HepG2 (cell line): ENCODE measurements around the gene STX4. TPM values are rescaled to one million over a fixed set of nuclear protein-coding genes. Genes with fewer than 3 reads are reported as not detected.
A peak's percentile ranks its signal among the peaks of the same experiment; 100 is the strongest.

ENCODE experiments used
- HBP1 ChIP-seq: IDR thresholded peaks from 2 replicates; pipeline ENCODE4 v1.6.1; 2016; ENCODE audit warnings: low read depth, control low read depth
- HDAC6 ChIP-seq: fragments of 200-600 bp; sonication (generic); IDR thresholded peaks from 2 replicates; pipeline ENCODE4 v1.7.0; 2017; ENCODE audit warnings: mild to moderate bottlenecking, antibody characterized with exemption, low read length, low read depth
- MXD4 ChIP-seq: IDR thresholded peaks from 2 replicates; pipeline ENCODE4 v1.6.1; 2016; ENCODE audit warnings: mild to moderate bottlenecking, missing biosample characterization, missing genetic modification reagents
- NFE2L1 ChIP-seq: sonication (generic); formaldehyde crosslinking; IDR thresholded peaks from 2 replicates; pipeline ENCODE4 v1.4.0; 2020; ENCODE audit warnings: missing genetic modification reagents, mild to moderate bottlenecking, borderline replicate concordance
- ONECUT2 ChIP-seq: sonication (generic); formaldehyde crosslinking; IDR thresholded peaks from 2 replicates; pipeline ENCODE4 v1.4.0; 2020; ENCODE audit warnings: missing genetic modification reagents
- PHB2 ChIP-seq: fragments of 450-650 bp; IDR thresholded peaks from 2 replicates; pipeline ENCODE4 v1.6.1; 2018; ENCODE audit not compliant: partially characterized antibody
- SKIL ChIP-seq: sonication (generic); formaldehyde crosslinking; IDR thresholded peaks from 2 replicates; pipeline ENCODE4 v1.8.0; 2022; ENCODE audit warnings: missing genetic modification reagents, mild to moderate bottlenecking, moderate library complexity, borderline replicate concordance
- STAT5B ChIP-seq: sonication (generic); formaldehyde crosslinking; IDR thresholded peaks from 2 replicates; pipeline ENCODE4 v1.4.0; 2020; ENCODE audit warnings: missing genetic modification reagents
- THAP11 ChIP-seq: IDR thresholded peaks from 2 replicates; pipeline ENCODE4 v1.6.1; 2016; ENCODE audit warnings: missing biosample characterization, missing genetic modification reagents
- WIZ ChIP-seq: sonication (generic); formaldehyde crosslinking; IDR thresholded peaks from 2 replicates; pipeline ENCODE4 v1.5.1; 2020; ENCODE audit warnings: mild to moderate bottlenecking, missing genetic modification reagents
- ZNF446 ChIP-seq: sonication (generic); formaldehyde crosslinking; IDR thresholded peaks from 2 replicates; pipeline ENCODE4 v1.5.0; 2020; ENCODE audit warnings: mild to moderate bottlenecking, missing genetic modification reagents
- ZNF557 ChIP-seq: sonication (generic); formaldehyde crosslinking; IDR thresholded peaks from 2 replicates; pipeline ENCODE4 v1.4.0; 2020; ENCODE audit warnings: missing genetic modification reagents
- ZNF605 ChIP-seq: sonication (generic); formaldehyde crosslinking; IDR thresholded peaks from 2 replicates; pipeline ENCODE4 v1.8.0; 2022; ENCODE audit warnings: mild to moderate bottlenecking, missing genetic modification reagents
- ZNF777 ChIP-seq: sonication (generic); formaldehyde crosslinking; IDR thresholded peaks from 2 replicates; pipeline ENCODE4 v1.4.0; 2020; ENCODE audit warnings: missing genetic modification reagents
- ZNF800 ChIP-seq: sonication (generic); formaldehyde crosslinking; IDR thresholded peaks from 2 replicates; pipeline ENCODE4 v1.4.0; 2020; ENCODE audit warnings: missing genetic modification reagents
- polyA plus RNA-seq, 8 experiments: library from polyadenylated mRNA; depleted of rRNA in 3 of 8; stranded (reverse) in 7 of 8; unstranded in 1 of 8; fragments of >200 nt; fragmentation: Illumina TruSeq in 4 of 8; extraction: Trizol in 4 of 8; gene quantifications; 2 replicates each; pipeline versions ENCODE4 v1.2.1 to v1.2.3, GENCODE V29; 2011 to 2016; ENCODE audit warnings: low read depth in 4 of 8, missing spikeins in 1 of 8, mixed read lengths in 1 of 8; ENCODE audit not compliant: insufficient read depth in 1 of 8
- total RNA-seq, 5 experiments: library from RNA; depleted of rRNA; stranded (reverse); fragments of >200 nt; fragmentation: Illumina TruSeq; extraction: Trizol; gene quantifications; 2 replicates each; pipeline ENCODE4 v1.2.3, GENCODE V29; 2016; ENCODE audit warnings: low read depth in 1 of 5
- TF ChIP-seq, protein P1 (sequence below): sonication (generic); formaldehyde crosslinking; IDR thresholded peaks from 2 replicates; pipeline ENCODE4 v1.9.0; 2021; ENCODE audit warnings: missing genetic modification reagents, borderline replicate concordance
- TF ChIP-seq, protein P2 (sequence below): sonication (generic); formaldehyde crosslinking; conservative IDR thresholded peaks from 2 replicates; pipeline ENCODE4 v1.5.0; 2020; ENCODE audit warnings: missing genetic modification reagents
- TF ChIP-seq, protein P3 (sequence below): IDR thresholded peaks from 2 replicates; pipeline ENCODE4 v1.6.1; 2016; ENCODE audit warnings: missing compliant biosample characterization, missing genetic modification reagents, borderline replicate concordance

Gene STX4
- total and polyA plus RNA-seq, 2 of the 13 experiments (the other 11 are each of a cell fraction or from before 2014, with no cell fraction given) = 29.2 to 34.6 TPM

- TF ChIP-seq ONECUT2 (CRISPR knock-in tag) (no peak), PHB2 (no peak), MXD4 (CRISPR knock-in tag) (peak; percentile 94), ZNF446 (CRISPR knock-in tag) (no peak), NFE2L1 (CRISPR knock-in tag) (no peak), SKIL (CRISPR knock-in tag) (no peak; the same call in 1 of the 2 replicates), ZNF557 (CRISPR knock-in tag) (peak; percentile 12; the same call in 1 of the 2 replicates), HDAC6 (no peak), ZNF777 (CRISPR knock-in tag) (peak; percentile 75), ZNF800 (CRISPR knock-in tag) (no peak), WIZ (CRISPR knock-in tag) (peak; percentile 75; the same call in 1 of the 2 replicates), THAP11 (CRISPR knock-in tag) (peak; percentile 96), ZNF605 (CRISPR knock-in tag) (peak; percentile 71), STAT5B (0 out of 2 replicates have a peak, but pooled peaks have one; percentile 8), HBP1 (CRISPR knock-in tag) (no peak)
- TF ChIP-seq, protein P1, sequence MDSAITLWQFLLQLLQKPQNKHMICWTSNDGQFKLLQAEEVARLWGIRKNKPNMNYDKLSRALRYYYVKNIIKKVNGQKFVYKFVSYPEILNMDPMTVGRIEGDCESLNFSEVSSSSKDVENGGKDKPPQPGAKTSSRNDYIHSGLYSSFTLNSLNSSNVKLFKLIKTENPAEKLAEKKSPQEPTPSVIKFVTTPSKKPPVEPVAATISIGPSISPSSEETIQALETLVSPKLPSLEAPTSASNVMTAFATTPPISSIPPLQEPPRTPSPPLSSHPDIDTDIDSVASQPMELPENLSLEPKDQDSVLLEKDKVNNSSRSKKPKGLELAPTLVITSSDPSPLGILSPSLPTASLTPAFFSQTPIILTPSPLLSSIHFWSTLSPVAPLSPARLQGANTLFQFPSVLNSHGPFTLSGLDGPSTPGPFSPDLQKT (CRISPR knock-in tag) = no peak; the same call in 1 of the 2 replicates
- TF ChIP-seq, protein P2, sequence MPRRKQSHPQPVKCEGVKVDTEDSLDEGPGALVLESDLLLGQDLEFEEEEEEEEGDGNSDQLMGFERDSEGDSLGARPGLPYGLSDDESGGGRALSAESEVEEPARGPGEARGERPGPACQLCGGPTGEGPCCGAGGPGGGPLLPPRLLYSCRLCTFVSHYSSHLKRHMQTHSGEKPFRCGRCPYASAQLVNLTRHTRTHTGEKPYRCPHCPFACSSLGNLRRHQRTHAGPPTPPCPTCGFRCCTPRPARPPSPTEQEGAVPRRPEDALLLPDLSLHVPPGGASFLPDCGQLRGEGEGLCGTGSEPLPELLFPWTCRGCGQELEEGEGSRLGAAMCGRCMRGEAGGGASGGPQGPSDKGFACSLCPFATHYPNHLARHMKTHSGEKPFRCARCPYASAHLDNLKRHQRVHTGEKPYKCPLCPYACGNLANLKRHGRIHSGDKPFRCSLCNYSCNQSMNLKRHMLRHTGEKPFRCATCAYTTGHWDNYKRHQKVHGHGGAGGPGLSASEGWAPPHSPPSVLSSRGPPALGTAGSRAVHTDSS = 0 out of 2 replicates have a peak, but pooled peaks have one; percentile 59
- TF ChIP-seq, protein P3, sequence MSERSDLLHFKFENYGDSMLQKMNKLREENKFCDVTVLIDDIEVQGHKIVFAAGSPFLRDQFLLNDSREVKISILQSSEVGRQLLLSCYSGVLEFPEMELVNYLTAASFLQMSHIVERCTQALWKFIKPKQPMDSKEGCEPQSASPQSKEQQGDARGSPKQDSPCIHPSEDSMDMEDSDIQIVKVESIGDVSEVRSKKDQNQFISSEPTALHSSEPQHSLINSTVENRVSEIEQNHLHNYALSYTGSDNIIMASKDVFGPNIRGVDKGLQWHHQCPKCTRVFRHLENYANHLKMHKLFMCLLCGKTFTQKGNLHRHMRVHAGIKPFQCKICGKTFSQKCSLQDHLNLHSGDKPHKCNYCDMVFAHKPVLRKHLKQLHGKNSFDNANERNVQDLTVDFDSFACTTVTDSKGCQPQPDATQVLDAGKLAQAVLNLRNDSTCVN (CRISPR knock-in tag) = no peak
Observed at GRCh38 chr16:31032736-31033708, at the start of gene STX4 (continued).
